ENCODE measurements around the gene KCNC3.

The KCNC3 gene

GRCh38 chr19:50277966-50278580, 51.1 kb downstream of the KCNC3 start:
- no peak for DNase-seq (ENCODE audit: insufficient read length)
- no peak for TF ChIP-seq POLR2A (IDR thresholded peaks at IDR 0.05; ENCODE audit: low read depth, low read length)
- FAIRE-seq, result no peak

GRCh38 chr19:50276370-50277063, 52.7 kb downstream of the KCNC3 start:
- no peak for FAIRE-seq
- TF ChIP-seq TAF1 (IDR thresholded peaks at IDR 0.05; ENCODE audit: borderline replicate concordance, low read depth, low read length), result no peak
- no peak for TF ChIP-seq POLR2A (IDR thresholded peaks at IDR 0.05; ENCODE audit: low read depth, low read length)
- TF ChIP-seq POLR2AphosphoS5 (IDR thresholded peaks at IDR 0.05; ENCODE audit: low read depth, low read length), result no peak
- DNase-seq (ENCODE audit: insufficient read length), result no peak

- TF ChIP-seq TAF1 (IDR thresholded peaks at IDR 0.05; ENCODE audit: borderline replicate concordance, low read depth, low read length), result no peak
- TF ChIP-seq POLR2A (IDR thresholded peaks at IDR 0.05; ENCODE audit: low read depth, low read length), result no peak
- TF ChIP-seq POLR2AphosphoS5 (IDR thresholded peaks at IDR 0.05; ENCODE audit: low read depth, low read length), result no peak
- no peak for FAIRE-seq
- DNase-seq (ENCODE audit: insufficient read length), result no peak
Observed at GRCh38 chr19:50275577-50276368, 53.4 kb downstream of the KCNC3 start.

- FAIRE-seq, result no peak
- no peak for DNase-seq (ENCODE audit: insufficient read length)
- no peak for TF ChIP-seq POLR2A (IDR thresholded peaks at IDR 0.05; ENCODE audit: low read depth, low read length)
- no peak for TF ChIP-seq TAF1 (IDR thresholded peaks at IDR 0.05; ENCODE audit: borderline replicate concordance, low read depth, low read length)
- no peak for TF ChIP-seq POLR2AphosphoS5 (IDR thresholded peaks at IDR 0.05; ENCODE audit: low read depth, low read length)
Observed at GRCh38 chr19:50273821-50274220, 55.4 kb downstream of the KCNC3 start.

- no peak for DNase-seq (ENCODE audit: insufficient read length)
- TF ChIP-seq POLR2AphosphoS5 (IDR thresholded peaks at IDR 0.05; ENCODE audit: low read depth, low read length) (no peak), TAF1 (IDR thresholded peaks at IDR 0.05; ENCODE audit: borderline replicate concordance, low read depth, low read length) (no peak), POLR2A (IDR thresholded peaks at IDR 0.05; ENCODE audit: low read depth, low read length) (no peak)
- FAIRE-seq, result no peak
Observed at GRCh38 chr19:50272263-50272897, 56.8 kb downstream of the KCNC3 start.

GRCh38 chr19:50269653-50270052, 59.5 kb downstream of the KCNC3 start:
- no peak for FAIRE-seq

GRCh38 chr19:50268501-50268900, 60.7 kb downstream of the KCNC3 start:
- FAIRE-seq, result no peak
- no peak for DNase-seq (ENCODE audit: insufficient read length)
- TF ChIP-seq POLR2A (IDR thresholded peaks at IDR 0.05; ENCODE audit: low read depth, low read length) (no peak), TAF1 (IDR thresholded peaks at IDR 0.05; ENCODE audit: borderline replicate concordance, low read depth, low read length) (no peak), POLR2AphosphoS5 (IDR thresholded peaks at IDR 0.05; ENCODE audit: low read depth, low read length) (no peak)

More at GRCh38 chr19:50269653-50270052, 59.5 kb downstream of the KCNC3 start:
- no peak for DNase-seq (ENCODE audit: insufficient read length)
- TF ChIP-seq TAF1 (IDR thresholded peaks at IDR 0.05; ENCODE audit: borderline replicate concordance, low read depth, low read length), result no peak
- no peak for TF ChIP-seq POLR2A (IDR thresholded peaks at IDR 0.05; ENCODE audit: low read depth, low read length)
- no peak for TF ChIP-seq POLR2AphosphoS5 (IDR thresholded peaks at IDR 0.05; ENCODE audit: low read depth, low read length)

GRCh38 chr19:50268041-50268440, 61.1 kb downstream of the KCNC3 start:
- no peak for DNase-seq (ENCODE audit: insufficient read length)
- no peak for FAIRE-seq
- no peak for TF ChIP-seq POLR2A (IDR thresholded peaks at IDR 0.05; ENCODE audit: low read depth, low read length)
- TF ChIP-seq POLR2AphosphoS5 (IDR thresholded peaks at IDR 0.05; ENCODE audit: low read depth, low read length), result no peak
- no peak for TF ChIP-seq TAF1 (IDR thresholded peaks at IDR 0.05; ENCODE audit: borderline replicate concordance, low read depth, low read length)

GRCh38 chr19:50266896-50267295, 62.3 kb downstream of the KCNC3 start:
- DNase-seq (ENCODE audit: insufficient read length), result no peak
- no peak for FAIRE-seq
- TF ChIP-seq POLR2AphosphoS5 (IDR thresholded peaks at IDR 0.05; ENCODE audit: low read depth, low read length) (no peak), TAF1 (IDR thresholded peaks at IDR 0.05; ENCODE audit: borderline replicate concordance, low read depth, low read length) (no peak), POLR2A (IDR thresholded peaks at IDR 0.05; ENCODE audit: low read depth, low read length) (no peak)

GRCh38 chr19:50266041-50266440, 63.1 kb downstream of the KCNC3 start:
- FAIRE-seq (no peak), DNase-seq (ENCODE audit: insufficient read length) (no peak)
- no peak for TF ChIP-seq TAF1 (IDR thresholded peaks at IDR 0.05; ENCODE audit: borderline replicate concordance, low read depth, low read length)
- no peak for TF ChIP-seq POLR2AphosphoS5 (IDR thresholded peaks at IDR 0.05; ENCODE audit: low read depth, low read length)
- no peak for TF ChIP-seq POLR2A (IDR thresholded peaks at IDR 0.05; ENCODE audit: low read depth, low read length)

GRCh38 chr19:50264483-50265186, 64.5 kb downstream of the KCNC3 start:
- no peak for DNase-seq (ENCODE audit: insufficient read length)
- no peak for TF ChIP-seq POLR2A (IDR thresholded peaks at IDR 0.05; ENCODE audit: low read depth, low read length)
- FAIRE-seq, result no peak
